SW 1271 (cell line): ENCODE results near the gene TXNDC11.

Experiments
- DNase-seq, 2 experiments: peaks; one replicate each; lab custom pipeline; 2025; lab: John Stamatoyannopoulos, UW

The TXNDC11 gene

GRCh38 chr16:11660565-11660964 lies 82.1 kb downstream of the TXNDC11 start:
- no peak for DNase-seq

DNA sequence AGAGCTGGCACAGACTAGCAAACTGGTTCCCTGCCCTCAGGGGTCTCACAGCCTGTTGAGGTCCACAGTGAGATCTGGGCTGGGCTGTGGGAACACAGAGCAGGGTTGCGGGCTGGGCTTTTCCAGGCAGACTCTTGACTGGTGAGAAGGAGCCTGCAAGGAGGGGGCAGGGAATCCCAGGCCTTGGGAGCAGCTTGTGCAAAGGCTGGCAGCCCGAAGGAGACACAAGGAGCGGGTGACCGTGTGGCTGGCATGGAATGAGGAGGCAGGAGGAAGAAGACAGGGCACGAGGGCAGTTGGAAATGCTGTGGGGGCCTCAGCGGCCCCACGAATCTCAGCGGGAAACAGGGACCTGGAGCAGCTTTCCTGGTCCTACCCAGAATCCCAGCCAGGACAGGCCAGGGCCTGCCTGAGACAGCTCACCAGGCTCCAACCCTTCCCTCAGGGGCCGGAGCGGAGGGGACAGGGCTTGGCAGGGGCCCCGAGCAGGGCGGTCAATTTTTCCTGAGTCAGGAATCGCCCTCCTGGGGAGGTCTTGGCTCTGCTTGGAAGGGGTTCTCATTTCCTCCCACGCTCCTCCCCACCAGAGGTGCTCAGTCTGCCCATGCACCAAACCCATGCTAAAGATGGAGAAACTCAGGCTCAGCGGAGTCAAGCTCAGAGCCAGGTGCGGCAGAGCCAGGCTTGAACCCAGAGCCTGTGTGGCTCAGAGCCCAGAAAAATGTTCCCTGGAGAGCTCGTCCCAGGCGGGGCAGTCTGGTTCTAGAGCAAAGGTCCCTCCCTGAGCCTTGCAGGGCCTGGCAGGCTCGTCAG lies 83.6 kb downstream of the TXNDC11 start:
- no peak for DNase-seq

GRCh38 chr16:11657556-11657955 lies 85.1 kb downstream of the TXNDC11 start:
- DNase-seq = no peak

DNA sequence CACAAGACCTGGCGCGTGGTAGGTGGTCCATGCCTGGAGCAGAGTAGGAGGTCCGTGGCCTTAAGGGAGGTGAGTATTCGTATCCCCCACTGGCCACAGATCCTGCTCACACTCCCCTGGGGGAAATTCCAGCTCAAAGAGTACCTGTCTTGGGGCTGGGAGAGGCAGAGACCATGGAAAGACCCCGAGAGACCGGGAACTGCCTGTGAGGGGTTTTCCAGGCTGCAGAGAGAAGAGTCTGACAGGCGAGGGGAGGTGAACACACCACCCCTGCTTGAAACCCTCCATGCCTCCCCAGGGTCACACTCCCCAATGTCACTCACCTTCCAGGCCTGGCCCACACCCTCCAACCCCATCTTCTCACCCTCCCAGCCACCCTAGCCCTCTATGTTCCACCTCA lies 87.0 kb downstream of the TXNDC11 start:
- DNase-seq = no peak

DNA sequence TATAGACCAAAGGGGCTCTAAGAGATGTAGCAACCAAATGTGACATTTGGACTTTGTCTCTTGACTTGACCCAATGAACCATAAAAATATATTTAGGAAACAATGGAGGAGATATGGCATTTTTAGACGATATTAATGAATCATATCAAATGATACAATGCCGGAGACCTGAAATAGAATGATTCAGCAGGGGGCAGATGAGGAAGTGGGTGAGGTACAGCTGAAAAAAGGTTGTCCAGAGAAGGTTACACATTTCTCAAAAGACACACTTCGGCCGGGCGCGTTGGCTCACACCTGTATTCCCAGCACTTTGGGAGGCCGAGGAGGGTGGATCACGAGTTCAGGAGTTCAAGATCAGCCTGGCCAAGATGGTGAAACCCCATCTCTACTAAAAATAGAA lies 90.9 kb downstream of the TXNDC11 start:
- DNase-seq = no peak

DNA sequence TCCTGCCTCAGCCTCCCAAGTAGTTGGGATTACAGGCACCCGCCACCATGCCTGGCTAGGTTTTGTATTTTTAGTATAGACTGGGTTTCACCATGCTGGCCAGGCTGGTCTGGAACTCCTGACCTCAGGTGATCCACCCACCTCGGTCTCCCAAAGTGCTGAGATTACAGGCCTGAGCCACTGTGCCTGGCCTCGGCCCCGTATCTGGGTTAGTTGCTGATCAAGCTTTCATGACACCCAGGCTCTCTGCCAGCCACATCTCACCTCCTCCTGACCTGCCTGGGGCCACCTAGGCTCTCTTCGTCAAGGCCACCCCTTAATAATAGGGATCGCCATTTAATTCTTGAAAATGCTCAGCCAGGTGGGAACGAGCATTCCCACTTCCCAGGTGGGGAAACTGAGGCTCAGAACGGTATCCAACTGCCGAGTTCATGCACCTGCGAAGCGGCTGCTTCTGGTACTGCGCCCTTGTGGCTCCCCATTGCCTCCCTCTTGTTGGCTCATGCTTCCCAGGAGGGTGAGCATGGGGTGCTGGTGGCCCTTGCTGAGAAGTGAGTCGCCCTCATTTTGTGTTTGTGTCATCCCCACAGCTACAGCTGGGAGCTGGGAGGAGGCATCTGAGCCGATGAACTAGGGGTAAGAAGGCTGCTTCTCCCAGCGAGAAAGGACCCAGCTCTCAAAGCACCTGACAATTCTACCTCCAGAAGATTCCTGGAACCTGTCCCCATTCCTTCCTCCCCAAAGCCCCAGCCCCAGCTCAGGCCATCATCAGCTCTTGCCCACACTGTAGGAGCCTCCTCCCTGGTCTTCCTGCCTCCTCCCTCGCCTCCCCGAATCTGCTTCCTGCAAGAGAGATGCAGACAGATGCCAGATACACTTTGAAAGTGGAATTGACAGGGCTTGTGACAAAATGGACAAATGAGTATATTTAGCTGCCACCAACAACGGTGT lies 91.7 kb downstream of the TXNDC11 start:
- no peak for DNase-seq

GRCh38 chr16:11649276-11649675 lies 93.4 kb downstream of the TXNDC11 start:
- DNase-seq = no peak

DNA sequence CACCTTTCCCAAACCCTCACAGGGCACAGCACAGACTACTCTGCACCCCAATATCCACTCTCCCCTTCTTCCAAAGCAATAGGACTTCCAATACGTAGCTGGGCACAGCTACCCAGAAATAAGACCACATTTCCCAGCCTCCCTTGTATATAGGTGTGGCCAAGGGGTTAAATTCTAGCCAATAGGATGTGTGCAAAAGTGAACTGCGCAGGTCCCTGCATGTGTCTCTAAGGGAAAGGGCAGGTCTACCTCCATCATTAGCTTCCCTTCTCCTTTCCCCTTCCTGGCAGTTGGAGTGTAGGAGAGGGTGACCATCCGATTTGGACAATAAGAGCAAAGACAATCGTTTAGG lies 99.9 kb downstream of the TXNDC11 start:
- no peak for DNase-seq

GRCh38 chr16:11640987-11641817 lies 101.5 kb downstream of the TXNDC11 start:
- peak in 1 of 2 experiments; percentile 59 for DNase-seq

GRCh38 chr16:11639925-11640899 lies 102.4 kb downstream of the TXNDC11 start:
- peak in 1 of 2 experiments; percentile 78 for DNase-seq

DNA sequence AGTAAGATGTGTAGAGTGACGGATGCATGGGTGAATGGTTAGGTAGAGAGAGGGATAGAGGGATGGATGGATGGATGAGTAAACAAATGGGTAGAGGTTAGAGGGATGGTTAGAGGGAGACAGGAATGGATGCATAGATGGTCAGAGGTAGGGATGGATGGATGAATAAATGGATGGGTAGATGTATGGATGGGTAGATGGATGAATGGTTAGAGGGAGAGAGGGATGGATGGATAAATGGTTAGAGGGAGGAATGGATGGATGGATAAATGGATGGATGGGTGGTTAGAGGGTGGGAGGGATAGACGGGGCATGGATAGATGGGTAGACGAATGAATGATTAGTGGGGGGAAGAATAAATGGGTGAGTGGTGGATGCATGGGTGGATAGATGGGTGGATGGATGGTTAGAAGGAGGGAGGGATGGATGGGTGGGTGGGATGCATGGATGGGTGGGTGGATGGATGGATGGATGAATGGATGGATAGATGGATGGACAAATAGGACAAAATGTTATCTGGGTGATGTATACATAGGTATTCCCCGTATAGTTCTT lies 103.6 kb downstream of the TXNDC11 start:
- no peak for DNase-seq

- no peak for DNase-seq
These were observed 104.5 kb downstream of the TXNDC11 start for GRCh38 chr16:11638140-11638539.

- no peak for DNase-seq
These were observed 105.3 kb downstream of the TXNDC11 start for GRCh38 chr16:11637320-11637719.

DNA sequence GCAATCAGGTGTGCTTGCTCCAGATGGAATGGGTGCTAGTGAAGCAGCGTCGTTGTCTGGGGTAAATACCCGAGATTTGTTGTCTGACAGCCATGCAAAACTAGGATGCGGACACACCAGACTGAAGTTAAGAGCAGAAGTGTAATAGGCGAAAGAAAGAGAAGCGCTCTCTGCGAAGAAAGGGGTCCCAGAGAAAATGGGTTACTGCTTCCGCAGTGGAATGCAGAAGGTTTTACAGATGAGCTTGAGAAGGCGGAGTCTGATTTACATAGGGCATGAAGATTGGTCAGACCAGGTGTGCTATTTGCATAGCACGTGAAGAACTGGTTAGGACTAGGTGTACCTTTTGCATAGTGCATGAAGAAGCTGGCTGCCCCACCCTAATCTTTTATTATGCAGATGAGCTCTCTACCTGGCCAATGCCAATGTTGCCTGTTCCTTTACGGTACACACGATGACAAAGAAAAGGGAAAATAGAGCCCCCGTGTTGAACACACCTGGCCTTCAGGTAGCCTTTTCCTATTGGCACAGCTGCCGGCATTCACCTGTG lies 106.4 kb downstream of the TXNDC11 start:
- no peak for DNase-seq

GRCh38 chr16:11635679-11636171 lies 106.9 kb downstream of the TXNDC11 start:
- DNase-seq = no peak

DNA sequence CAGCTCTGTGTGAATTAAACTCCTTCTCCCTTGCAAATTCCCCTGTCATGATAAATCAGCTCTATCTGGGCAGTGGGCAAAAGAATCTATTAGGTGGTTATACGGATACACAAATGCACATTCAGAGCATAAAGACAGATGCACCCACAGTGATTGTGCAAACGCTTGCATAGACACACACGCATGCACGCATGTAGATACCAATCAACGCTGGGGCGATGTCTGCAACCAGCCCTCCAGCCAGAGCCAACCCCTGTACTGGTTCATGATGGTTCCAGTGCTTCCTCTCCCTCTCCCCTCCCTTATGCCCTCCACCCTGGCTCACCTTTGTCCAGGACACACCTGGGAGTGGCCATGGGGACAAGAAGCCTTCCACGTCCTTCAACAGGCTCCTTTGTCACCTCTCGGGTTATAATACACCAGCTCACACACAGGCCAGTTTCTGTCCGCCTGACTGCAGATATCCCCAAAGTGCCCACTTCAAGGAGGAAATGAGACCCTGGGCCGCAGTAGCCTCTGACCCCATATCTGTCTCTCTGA lies 107.5 kb downstream of the TXNDC11 start:
- no peak for DNase-seq

DNA sequence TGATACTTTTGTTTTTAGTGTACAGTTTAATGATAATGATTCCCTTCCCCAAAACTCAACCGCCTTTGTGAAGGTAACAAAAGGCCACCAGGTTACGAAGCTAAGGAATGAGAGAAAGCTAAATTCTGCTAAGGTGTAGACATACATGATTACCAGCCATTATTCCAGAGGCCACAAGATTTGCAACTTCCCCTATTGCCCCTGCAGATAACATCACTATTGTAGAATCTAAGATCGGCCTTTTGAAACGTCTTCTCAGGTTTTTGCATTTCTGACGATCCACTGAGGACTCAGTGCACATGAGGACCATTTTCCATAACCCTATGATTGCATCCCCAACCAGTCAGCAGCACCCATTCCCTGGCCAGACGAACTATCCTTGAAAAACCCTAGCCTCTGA lies 108.3 kb downstream of the TXNDC11 start:
- no peak for DNase-seq

DNA sequence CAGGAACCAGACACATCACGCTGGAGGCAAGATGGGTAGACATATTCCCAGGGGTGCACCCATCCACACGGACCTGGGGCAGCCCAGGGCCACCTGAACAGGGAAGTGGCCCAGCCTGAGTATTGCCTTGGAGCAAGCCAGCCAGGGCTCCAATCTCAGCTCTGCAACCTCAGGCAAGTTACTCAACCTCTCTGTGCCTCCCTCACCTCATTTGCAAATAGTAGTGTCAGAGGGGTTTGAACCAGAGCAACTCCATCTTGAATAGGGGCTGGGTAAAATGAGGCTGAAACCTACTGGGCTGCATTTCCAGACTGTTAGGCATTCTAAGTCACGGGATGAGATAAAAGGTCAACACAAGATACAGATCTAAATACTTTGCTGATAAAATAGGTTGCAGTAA lies 109.5 kb downstream of the TXNDC11 start:
- DNase-seq = no peak

DNA sequence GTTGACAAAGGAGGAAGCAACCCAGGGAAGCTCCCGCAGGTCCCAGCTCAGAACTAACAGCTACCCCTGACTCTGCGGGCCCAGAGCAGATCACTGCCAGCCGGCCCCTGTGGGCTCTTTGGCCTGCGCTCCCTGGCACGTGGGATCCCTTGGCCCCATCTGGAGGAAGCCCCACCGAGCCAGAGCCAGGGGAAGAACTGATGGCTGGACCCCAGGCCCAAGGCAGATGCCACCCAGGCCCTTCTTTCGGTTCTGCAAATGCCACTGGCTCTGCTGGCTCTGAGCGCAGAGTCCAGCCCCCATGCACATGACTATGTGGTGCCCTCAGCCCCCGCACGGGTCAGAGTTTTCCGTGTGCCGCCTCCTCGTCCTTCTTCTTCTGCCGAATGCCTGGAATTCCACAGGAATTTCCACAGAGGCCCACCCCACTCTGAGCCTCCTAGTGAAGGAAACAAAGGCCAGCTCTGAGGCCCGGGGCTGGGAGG lies 110.2 kb downstream of the TXNDC11 start:
- DNase-seq = no peak

GRCh38 chr16:11631214-11631613 lies 111.4 kb downstream of the TXNDC11 start:
- no peak for DNase-seq
